Stimulated activated CD4-positive, alpha-beta T cell treated with anti-CD3 and anti-CD28 coated beads, Interleukin-12 subunit alpha, Interleukin-12 subunit beta, amount 100 ng/mL, for 24 hours (primary cell): ENCODE results near the gene MAP3K5.
A peak's percentile ranks its signal among the peaks of the same experiment; 100 is the strongest.
"Not testable (repeated sequence)": the region's sequence is repeated elsewhere in the genome, so short reads cannot be mapped to it uniquely, and the experiment has no call there.

ENCODE experiments used
- DNase-seq, 2 experiments: peaks; one replicate each; pipeline ENCODE4 v3.0.0-alpha.2; 2020; ENCODE audit warnings: low read depth in 2 of 2

Gene MAP3K5

GRCh38 chr6:136607932-136608772 is 184.1 kb downstream of the MAP3K5 start:
- DNase-seq: peak; percentile 59 to 84

- DNase-seq: no peak
Observed at GRCh38 chr6:136607204-136607931, 184.9 kb downstream of the MAP3K5 start.

- no peak for DNase-seq
Observed at GRCh38 chr6:136604928-136605510, 187.3 kb downstream of the MAP3K5 start.

- no peak for DNase-seq
Observed at GRCh38 chr6:136604328-136604825, 187.9 kb downstream of the MAP3K5 start.

- no peak for DNase-seq
Observed at GRCh38 chr6:136600818-136601217, 191.5 kb downstream of the MAP3K5 start.

GRCh38 chr6:136599329-136600011 is 192.8 kb downstream of the MAP3K5 start:
- no peak for DNase-seq

GRCh38 chr6:136598048-136598447 is 194.2 kb downstream of the MAP3K5 start:
- DNase-seq: no peak

- DNase-seq: no peak
Observed at GRCh38 chr6:136594671-136595070, 197.6 kb downstream of the MAP3K5 start.

GRCh38 chr6:136593748-136594490 is 198.4 kb downstream of the MAP3K5 start:
- DNase-seq: peak; percentile 2 to 36

GRCh38 chr6:136592930-136593673 is 199.2 kb downstream of the MAP3K5 start:
- DNase-seq: no peak

- no peak for DNase-seq
Observed at GRCh38 chr6:136591617-136592016, 200.7 kb downstream of the MAP3K5 start.

GRCh38 chr6:136590846-136591245 is 201.4 kb downstream of the MAP3K5 start:
- not testable (repeated sequence) for DNase-seq

GRCh38 chr6:136587527-136587926 is 204.8 kb downstream of the MAP3K5 start:
- no peak for DNase-seq

- DNase-seq: no peak
Observed at GRCh38 chr6:136586295-136586694, 206.0 kb downstream of the MAP3K5 start.

GRCh38 chr6:136585523-136585922 is 206.8 kb downstream of the MAP3K5 start:
- not testable (repeated sequence) for DNase-seq

- DNase-seq: not testable (repeated sequence)
Observed at GRCh38 chr6:136584290-136584689, 208.0 kb downstream of the MAP3K5 start.

- DNase-seq: no peak
Observed at GRCh38 chr6:136582711-136583471, 209.4 kb downstream of the MAP3K5 start.

GRCh38 chr6:136579800-136580199 is 212.5 kb downstream of the MAP3K5 start:
- no peak for DNase-seq

- no peak for DNase-seq
Observed at GRCh38 chr6:136576821-136577220, 215.5 kb downstream of the MAP3K5 start.

- no peak for DNase-seq
Observed at GRCh38 chr6:136571496-136571895, 220.8 kb downstream of the MAP3K5 start.
